PC-9 (cell line): ENCODE data around the gene PTPN1.

Source experiments
- CTCF ChIP-seq: fragments of 200-600 bp; sonication (generic); conservative IDR thresholded peaks from 2 replicates; pipeline ENCODE4 v1.6.1; 2017; ENCODE audit warnings: mixed run types, antibody characterized with exemption, mild to moderate bottlenecking, moderate library complexity
- EZH2 ChIP-seq: fragments of 200-600 bp; sonication (generic); IDR thresholded peaks from 2 replicates; pipeline ENCODE4 v1.8.0; 2017; ENCODE audit warnings: antibody characterized with exemption, low read depth

GRCh38 chr20:50475681-50476292 lies 34.4 kb upstream of the PTPN1 start:
- TF ChIP-seq CTCF (no peak), EZH2 (no peak)
